ENCODE results near the gene HOMER3. TPM values are rescaled to one million over a fixed set of nuclear protein-coding genes. Genes with fewer than 3 reads are reported as not detected.
"Not testable (repeated sequence)": the region's sequence is repeated elsewhere in the genome, so short reads cannot be mapped to it uniquely, and the experiment has no call there.

HOMER3 gene
- total RNA-seq, 1 donor from 2014 or later, result 93.0 TPM

DNA sequence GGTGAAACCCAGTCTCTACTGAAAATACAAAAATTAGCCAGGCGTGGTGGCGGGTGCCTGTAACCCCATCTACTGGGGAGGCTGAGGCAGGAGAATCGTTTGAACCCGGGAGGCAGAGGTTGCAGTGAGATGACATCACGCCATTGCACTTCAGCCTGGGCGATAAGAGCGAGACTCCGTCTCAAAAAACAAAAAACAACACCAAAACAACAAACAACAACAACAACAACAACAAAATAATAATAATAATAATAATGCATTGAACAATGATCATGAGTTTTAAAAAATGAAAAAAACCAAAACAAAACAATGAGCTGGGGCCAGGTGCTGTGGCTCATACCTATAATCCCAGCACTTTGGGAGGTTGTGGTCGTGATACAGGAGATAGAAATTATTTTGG is 23.1 kb upstream of the HOMER3 start:
- intact Hi-C loops (cut with DNase I), result no loop called here
- no peaks in the 10 kb centered on the region for H3K9me3 ChIP-seq
- no peak for DNase-seq (ENCODE audit: low spot score in 2 of 2)
- TF ChIP-seq, protein P1, sequence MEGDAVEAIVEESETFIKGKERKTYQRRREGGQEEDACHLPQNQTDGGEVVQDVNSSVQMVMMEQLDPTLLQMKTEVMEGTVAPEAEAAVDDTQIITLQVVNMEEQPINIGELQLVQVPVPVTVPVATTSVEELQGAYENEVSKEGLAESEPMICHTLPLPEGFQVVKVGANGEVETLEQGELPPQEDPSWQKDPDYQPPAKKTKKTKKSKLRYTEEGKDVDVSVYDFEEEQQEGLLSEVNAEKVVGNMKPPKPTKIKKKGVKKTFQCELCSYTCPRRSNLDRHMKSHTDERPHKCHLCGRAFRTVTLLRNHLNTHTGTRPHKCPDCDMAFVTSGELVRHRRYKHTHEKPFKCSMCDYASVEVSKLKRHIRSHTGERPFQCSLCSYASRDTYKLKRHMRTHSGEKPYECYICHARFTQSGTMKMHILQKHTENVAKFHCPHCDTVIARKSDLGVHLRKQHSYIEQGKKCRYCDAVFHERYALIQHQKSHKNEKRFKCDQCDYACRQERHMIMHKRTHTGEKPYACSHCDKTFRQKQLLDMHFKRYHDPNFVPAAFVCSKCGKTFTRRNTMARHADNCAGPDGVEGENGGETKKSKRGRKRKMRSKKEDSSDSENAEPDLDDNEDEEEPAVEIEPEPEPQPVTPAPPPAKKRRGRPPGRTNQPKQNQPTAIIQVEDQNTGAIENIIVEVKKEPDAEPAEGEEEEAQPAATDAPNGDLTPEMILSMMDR (IDR thresholded peaks at IDR 0.05), result no peak
- H3K27me3 ChIP-seq, result no peaks in the 10 kb centered on the region
- no peak overlapping the region for H3K4me3 ChIP-seq
- no peaks in the 10 kb centered on the region for H3K36me3 ChIP-seq
- H3K4me1 ChIP-seq, result no peaks in the 10 kb centered on the region
- no peak overlapping the region for H3K27ac ChIP-seq

DNA sequence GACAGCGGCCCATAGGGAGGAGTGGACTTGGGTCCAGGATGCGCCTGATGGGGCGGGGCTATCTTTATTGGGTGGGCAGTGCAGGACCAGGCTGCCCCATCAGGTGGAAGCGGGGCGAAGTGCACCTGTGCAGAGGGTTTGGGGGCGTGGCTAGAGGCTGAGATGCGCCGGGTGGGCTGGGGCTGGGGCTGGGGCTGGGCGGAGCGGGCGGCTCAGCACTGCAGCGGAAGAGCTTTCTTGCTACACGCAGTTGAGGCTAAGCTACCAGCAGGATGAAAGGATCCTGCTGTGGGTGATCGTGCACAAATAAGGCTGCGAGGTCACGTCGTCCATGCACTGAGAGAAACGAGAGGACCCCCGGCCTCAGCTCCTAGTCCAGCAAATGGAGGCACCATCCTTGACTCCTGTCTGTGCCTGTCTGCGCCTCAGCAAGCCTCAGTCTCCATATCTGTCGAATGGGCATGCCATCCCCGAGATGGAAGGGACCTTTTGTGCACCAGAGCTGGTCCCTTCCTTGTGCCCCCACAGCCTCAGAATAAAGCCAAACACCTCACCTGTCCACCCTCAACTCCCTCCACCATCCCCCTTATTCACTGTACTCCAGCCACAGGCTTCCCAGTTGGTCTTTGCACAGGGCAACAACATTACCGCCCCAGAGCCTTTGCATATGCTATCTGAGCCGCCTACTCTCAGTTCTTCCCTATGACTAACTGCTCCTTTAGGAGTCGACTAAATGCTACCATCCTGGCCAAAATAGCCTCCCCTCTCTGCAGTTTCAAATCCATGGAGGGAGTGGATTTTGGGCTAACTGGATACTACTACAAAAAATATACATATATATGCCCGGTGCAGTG is 21.0 kb upstream of the HOMER3 start:
- Histone ChIP-seq H3K9me3 (no peaks in the 10 kb centered on the region), H3K27ac (no peak overlapping the region), H3K36me3 (no peaks in the 10 kb centered on the region), H3K4me3 (no peak overlapping the region), H3K27me3 (no peaks in the 10 kb centered on the region), H3K4me1 (no peaks in the 10 kb centered on the region)
- TF ChIP-seq, protein P1 (IDR thresholded peaks at IDR 0.05), result no peak
- intact Hi-C loops (cut with DNase I), result no loop called here
- no peak for DNase-seq (ENCODE audit: low spot score in 2 of 2)

DNA sequence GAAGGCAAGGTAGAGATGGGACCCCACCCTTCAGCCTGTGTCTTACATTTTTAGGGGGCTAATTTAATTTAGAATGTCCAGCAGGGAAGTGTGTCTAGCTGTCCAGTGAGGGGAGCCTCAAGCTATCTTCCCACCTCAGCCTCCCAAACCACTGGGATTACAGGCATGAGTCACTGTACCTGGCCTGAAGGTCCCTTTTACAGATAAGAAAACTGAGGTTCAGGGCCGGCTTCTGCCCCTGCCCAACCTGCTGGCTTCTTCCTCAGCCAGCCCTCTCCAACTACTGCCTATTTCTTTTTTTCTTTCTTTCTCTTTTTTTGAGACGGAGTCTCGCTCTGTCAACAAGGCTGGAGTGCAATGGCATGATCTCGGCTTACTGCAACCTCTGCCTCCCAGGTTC is 19.4 kb upstream of the HOMER3 start:
- no peaks in the 10 kb centered on the region for H3K36me3 ChIP-seq
- no peaks in the 10 kb centered on the region for H3K4me1 ChIP-seq
- intact Hi-C loops (cut with DNase I), result no loop called here
- DNase-seq (ENCODE audit: low spot score in 2 of 2), result no peak
- H3K4me3 ChIP-seq, result no peak overlapping the region
- no peaks in the 10 kb centered on the region for H3K27me3 ChIP-seq
- H3K27ac ChIP-seq, result no peak overlapping the region
- H3K9me3 ChIP-seq, result no peaks in the 10 kb centered on the region
- TF ChIP-seq, protein P1 (IDR thresholded peaks at IDR 0.05), result no peak

DNA sequence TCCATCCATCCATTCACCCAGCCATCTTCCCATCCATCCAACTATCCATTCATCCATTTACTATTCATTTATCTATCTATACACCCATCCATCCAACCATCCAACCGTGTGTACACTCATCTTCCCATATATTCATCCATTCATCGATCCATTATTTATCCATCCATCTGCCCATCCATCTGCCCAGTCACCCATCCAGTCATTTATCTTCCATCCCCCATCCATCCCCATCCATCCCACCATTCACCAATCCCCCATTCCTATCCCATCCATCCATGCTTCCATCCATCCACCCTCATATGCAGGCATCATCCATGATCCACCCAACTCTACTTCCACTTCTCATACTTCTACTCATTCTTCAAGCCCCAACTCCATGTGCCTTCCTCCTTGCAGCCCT is 14.0 kb upstream of the HOMER3 start:
- TF ChIP-seq, protein P1 (IDR thresholded peaks at IDR 0.05), result no peak
- Histone ChIP-seq H3K36me3 (no peaks in the 10 kb centered on the region), H3K9me3 (no peaks in the 10 kb centered on the region), H3K4me3 (no peak overlapping the region), H3K4me1 (no peaks in the 10 kb centered on the region), H3K27me3 (no peaks in the 10 kb centered on the region), H3K27ac (no peak overlapping the region)
- intact Hi-C loops (cut with DNase I), result no loop called here
- no peak for DNase-seq (ENCODE audit: low spot score in 2 of 2)

DNA sequence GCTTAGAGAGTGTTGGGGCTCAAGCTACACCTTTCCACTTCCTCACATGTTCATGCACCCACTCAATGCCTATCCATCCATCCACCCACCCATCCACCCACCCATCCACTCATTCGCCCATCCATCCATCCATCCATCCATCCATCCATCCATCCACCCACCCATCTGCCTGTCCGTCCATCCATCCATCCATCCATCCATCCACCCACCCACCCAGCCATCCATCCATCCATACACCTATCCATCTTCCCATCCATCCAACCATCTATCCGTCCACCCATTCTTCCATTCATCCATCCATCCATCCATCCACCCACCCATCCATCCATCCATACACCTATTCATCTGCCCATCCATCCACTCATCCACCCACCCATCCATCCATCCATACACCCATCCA is 13.1 kb upstream of the HOMER3 start:
- TF ChIP-seq, protein P1 (IDR thresholded peaks at IDR 0.05), result no peak
- no peak for DNase-seq (ENCODE audit: low spot score in 2 of 2)
- no peaks in the 10 kb centered on the region for H3K9me3 ChIP-seq
- H3K27me3 ChIP-seq, result no peaks in the 10 kb centered on the region
- intact Hi-C loops (cut with DNase I), result no loop called here
- no peaks in the 10 kb centered on the region for H3K4me1 ChIP-seq
- H3K27ac ChIP-seq, result no peak overlapping the region
- H3K4me3 ChIP-seq, result no peak overlapping the region
- no peaks in the 10 kb centered on the region for H3K36me3 ChIP-seq

DNA sequence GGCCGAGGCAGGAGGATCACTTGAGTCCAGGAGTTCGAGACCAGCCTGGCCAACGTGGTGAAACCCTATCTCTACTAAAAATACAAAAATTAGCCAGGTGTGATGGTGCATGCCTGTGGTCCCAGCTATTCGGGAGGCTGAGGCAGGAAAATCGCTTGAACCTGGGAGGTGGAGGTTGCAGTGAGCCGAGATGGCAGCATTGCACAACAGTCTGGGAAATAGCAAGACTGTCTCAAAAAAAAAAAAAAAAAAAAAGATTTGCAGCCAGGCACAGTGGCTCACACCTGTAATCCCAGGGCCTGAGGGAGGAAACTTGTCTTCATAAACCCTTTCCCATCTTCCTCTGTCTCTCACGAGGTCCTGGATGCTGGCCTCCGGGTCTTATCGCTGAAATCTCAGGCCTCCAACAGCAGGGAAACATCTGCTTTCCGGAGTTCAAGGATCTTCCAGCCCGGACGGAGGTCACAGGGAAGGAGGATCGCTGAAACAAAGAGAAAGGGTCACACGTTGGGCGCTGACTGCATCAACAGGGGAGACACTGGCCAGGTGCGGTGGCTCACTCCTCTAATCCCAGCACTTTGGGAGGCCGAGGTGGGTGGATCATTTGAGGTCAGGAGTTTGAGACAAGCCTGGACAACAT is 11.5 kb upstream of the HOMER3 start:
- H3K9me3 ChIP-seq; H3K4me1 ChIP-seq; H3K36me3 ChIP-seq; DNase-seq (ENCODE audit: low spot score in 2 of 2); H3K27me3 ChIP-seq; H3K27ac ChIP-seq; H3K4me3 ChIP-seq; intact Hi-C loops (cut with DNase I): not testable (repeated sequence)
